Umbilical cord (tissue), 2 donors: ENCODE measurements around the gene PNPLA5. TPM values are rescaled to one million over a fixed set of nuclear protein-coding genes. Genes with fewer than 3 reads are reported as not detected.

Source experiments
- DNase-seq: peaks from one replicate; pipeline ENCODE4 v3.0.0-alpha.2; 2015; ENCODE audit warnings: low spot score
- total RNA-seq: library from RNA; depleted of rRNA; stranded (reverse); fragments of >200 nt; gene quantifications from one replicate; pipeline ENCODE4 v1.2.3, GENCODE V29; 2014; ENCODE audit warnings: low replicate concordance; ENCODE audit not compliant: insufficient read depth

PNPLA5 gene
- total RNA-seq, 1 donor from 2014 or later, result not detected

DNA sequence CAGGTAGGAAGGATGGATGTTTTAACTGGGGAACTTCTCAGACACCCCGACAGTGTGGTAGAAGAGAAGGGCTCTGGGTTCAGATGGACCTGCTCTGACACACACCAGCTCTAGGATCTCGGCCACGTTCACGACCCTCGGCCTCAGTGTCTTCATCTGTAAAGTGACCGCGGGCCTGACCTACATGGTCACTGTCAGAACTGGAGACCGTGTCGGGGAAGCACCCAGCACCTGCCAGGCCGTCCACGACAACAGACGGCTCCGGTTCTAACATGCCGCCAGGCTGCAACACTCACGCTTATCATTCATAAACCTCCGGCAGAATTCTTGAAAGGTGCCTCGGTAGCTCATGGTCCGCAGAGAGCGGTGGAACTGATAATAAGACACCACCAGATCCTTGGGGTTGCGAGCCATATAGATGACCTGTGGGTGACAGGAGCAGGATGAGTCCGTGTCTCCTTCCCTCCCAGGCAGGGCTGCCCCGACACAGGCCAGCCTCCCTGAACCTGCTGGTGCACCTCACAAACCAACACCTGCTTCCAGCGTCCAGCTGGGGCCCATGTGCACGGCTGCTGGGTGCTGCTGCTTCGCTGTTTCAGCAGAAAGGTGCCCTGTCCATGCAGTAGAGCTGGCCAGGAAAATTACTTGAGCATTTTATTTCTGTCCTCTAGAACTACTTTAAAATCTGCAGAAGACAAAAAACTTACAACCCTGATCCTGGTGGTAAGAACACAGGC, 53.1 kb downstream of the PNPLA5 start:
- no peak for DNase-seq

DNA sequence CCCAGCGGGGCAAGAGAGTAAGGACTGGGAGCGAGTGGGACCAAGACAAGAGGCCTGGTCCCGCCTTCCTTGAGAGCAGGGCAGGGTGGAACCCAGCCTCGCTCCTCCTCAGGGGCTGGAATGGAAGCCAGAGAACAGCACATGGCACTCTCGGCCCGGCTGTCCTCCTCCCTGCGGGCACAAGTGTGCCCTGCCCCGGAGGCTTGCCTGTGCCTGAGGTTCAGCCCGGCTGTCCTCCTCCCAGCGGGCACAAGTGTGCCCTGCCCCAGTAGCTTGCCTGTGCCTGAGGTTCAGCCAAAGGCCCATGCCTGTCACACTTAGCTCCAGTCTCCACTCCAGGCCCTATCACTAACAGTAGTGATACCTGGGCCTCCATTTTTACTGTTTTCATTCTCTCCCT, 53.7 kb downstream of the PNPLA5 start:
- DNase-seq, result no peak

DNA sequence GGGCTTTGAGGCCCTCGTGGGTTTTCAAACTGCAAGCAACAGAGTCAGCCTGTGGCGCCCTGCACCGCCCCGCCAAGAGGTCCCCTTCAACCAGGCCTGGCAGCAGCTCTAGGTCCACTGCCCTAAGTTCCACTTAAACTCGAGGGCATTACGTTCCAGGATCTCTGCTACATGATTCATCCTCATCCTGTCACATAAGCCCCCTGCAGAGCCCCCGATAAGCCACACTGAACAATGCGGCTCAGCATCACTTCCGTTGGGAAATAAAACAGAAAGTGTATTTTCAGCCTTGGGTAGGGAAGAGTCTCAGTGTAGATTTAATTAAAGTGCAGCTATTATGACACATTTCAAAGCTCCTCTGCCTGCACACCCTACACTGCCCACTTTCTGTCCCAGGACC, 54.1 kb downstream of the PNPLA5 start:
- DNase-seq, result no peak

DNA sequence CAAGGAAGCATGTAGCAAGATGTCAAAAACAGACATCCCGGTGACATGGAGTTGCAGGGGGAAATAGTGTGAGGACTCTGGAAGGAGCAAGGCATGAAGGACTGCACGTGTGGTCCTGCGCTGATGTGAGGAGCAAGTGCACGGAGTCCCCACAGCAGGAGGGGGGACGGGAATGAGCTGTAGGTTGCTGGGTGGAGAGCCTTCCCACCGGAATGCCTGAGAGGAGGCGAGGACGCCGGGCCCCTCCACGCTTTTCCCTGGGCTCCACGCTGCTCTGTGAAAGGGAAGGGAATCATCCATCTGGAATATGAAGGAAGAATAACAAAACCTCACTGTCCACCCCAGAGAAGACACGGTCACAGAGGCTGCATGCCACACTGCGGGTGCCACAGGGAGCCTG, 56.1 kb downstream of the PNPLA5 start:
- DNase-seq, result no peak

DNA sequence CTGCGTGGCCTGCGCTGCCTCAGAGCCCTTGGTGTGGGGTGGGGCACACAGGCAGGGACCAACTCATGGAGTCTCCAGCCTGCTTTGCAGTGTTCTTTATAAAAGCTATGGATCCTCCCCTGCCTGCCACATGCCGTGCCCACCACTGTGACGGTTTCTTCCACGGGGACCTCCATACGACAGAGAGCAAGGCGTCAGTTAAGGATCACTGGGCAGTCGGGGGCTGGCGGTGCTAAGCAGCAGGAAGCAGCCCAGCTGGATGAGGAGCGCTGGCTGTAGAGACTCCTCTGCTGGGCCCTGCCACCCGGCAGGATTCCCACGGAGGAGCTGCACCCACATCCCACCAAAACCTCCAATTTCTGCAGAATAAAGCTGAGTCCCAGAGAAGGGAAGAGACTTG, 56.6 kb downstream of the PNPLA5 start:
- DNase-seq, result no peak

DNA sequence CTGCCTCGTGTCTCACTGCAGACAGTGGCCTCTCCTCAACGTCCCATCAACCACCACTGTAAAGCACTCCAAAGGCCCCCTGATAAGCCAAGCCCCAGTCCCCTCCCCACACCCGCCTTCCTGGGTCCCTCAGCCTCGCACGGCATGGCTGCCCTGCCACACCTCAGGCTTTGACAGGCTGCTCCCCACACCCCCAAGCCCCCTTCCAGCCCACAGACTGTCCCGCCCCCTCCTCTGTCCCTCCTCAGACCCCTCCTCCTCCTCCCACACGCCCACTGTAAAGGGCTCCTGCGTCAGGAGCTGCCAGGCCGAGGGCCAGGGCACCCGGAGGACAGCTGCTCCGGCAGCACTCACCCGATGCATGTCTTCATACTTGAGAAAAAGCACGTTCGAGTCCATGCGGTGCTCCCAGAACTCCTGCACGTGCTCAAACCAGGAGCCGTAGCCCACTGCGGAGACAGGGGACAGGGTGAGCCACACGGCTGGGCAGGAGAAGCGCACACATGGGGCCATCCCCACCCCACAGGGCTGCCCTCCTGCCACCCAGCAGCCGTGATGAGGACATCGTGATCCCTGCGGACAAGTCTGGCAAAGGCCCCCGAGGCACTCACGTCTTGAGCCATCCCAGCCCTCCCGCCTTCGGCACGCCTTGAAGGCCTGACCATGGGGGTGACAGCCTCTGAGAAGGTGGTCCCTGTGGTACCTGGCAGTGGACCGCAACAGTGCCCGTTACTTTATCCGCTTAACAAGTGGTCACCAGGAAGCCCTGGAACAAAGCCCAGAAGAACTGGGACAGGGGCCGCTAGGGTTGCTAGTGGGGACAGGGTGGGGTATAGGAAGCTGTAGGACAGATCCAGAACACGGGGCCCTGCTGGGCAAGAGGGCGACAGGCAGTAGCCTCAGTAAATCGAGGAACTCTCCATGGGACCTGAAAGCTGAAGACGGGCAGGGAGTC, 58.2 kb downstream of the PNPLA5 start:
- no peak for DNase-seq

DNA sequence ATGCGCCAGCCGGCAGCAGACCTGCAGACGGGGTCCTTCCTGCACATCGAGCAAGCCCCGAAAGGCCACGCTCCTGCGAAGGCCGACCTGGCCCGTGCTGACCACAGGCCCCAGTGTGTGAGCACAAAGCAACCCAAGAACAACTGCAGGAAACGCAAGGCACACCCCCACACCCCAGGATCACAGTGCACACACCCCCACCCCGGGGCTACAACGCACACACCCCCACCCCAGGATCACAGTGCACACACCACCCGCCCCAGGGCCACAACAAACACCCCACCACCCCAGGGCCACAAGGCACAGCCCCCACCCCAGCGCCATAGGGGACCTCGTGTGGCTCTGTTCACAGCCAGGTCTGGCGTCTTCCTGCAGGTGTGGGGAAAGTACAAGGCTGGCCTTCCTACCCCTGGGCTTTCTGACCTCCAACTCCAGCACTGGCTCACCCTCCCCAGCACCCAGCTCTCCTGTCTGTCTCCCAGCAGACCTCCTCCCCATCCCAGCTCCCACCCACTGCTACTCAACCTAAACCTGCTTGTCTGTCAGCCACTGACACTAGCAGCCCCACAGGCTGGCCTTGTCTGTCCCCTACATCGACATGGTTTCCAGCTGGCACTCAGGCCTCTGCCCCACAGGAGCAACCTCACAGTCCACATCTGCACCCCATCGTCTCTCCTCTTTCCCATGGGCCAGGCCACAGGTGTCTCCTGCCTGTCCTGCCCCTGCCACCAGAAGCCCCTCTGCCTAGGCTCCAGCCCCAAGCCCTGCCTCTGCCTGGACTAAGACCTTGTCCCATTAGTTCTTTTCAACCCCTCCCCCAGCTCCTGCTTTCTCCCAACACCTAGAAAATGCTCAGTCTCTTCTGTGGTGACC, 59.2 kb downstream of the PNPLA5 start:
- no peak for DNase-seq

DNA sequence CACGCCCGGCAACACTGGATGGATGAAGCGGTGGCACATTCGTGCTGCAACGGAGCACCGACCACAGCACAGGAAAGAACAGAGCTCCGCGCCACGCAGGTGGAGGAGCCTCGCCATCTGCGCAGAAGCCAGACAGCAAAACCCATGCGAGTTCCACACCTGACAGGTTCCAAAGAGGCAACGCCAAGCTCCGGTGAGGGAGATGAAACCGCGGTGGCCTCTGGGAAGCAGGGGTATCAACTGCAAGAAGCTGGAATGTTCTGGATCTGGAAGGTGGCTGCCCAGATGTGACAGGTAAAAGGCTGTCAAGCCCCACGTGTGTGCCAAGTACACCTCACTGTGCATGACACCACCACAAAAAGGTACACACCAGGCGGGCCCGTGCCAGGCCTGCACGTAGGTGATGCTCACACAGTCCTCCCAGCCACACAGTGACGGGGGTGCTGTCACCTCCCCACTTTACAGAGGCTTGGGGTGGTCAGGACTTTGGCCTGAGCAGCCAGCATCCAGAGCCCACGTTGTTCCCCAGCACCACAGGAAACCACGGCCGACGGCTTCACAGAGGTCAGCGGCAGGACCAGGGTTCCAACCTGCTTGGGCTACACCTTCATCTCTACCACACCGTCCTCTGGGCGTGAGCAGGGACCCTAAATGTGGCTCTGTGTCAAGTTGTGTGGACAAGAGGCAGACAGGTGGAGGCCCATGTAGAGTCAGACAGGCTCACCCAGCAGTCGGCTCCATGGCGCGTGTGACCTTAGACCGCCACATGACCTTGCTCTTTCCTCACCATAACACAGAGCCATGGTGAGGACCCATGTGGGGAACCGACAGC, 60.0 kb downstream of the PNPLA5 start:
- DNase-seq, result no peak

DNA sequence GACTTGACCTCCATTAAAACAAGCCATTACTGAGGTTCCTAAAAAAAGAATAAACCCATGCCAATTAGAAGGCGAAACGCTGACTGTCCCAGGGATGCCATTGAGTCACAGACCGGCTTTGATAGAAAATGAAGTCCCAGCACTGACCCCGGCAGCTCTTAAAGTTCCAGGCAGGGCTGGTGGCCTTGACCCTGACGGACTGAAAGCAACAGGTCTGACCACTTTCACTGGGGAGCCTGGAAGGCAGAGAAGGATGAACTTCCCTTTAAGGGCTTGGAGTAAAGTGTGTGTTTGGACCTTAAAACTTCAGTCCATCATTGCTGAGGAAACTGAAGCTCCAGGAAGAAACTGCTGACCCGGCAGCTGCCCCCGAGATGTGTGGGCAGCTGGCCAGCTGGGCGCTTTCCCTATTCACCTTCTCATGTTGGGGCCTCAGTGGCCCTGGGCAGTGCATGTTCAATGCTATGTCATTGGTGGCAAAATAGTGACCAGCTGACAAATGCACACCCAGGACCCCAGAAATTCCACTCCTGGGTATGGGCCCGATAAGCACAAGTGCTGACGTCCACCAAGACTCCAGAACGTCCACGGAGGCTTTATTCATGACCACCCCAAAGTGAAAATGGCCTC, 60.8 kb downstream of the PNPLA5 start:
- no peak for DNase-seq

DNA sequence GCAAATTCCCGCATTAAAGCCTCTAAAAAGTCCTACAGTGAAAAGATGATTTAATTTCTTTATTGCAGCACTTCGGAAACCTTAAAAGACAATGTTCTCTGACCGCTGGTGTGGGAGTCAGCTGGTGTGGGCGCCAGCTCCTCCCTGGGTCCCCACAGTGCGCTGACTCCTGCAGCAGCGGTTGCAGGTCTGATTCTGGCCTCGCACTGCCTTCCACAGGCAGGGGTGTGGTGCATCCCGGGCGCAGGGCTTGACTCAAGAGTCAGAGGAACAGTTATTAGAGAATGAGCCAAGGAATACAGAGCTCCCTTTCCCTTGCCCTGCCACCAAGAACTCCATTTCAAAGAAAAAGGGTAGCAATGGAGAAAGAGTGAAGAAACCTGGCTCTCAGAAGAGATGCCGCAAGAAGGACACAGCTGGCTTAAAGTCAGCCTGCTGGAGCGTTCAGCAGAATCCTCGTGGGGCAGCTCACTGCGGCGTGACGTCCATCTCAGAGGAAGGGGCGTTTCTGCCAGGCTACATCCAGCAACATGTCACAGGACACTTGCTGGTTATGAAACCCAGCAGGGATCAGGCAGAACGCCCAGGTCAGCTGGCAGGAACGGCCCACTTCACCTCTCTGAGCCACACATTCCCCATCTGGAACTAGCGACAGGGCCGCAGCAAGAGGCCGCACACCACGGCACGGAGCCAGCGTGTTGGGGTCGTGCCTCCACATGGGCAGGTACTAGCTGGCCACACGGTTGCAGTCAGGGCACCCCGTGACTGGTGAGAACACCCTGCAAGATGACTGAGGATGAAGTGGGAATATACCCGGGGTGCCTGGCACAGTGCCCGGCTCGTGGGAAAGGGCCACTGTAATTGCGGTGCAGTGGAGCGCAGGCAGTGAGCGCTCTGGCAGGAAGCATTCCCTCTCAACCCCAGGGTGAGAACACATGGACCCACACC, 61.6 kb downstream of the PNPLA5 start:
- DNase-seq, result peak; percentile 84

Other genes starting within 250 kb of the PNPLA5 start
- gene EFCAB6, start 79.7 kb downstream of the PNPLA5 start, total RNA-seq, result 7.0 TPM
- 3.4 TPM for gene SULT4A1, start 29.5 kb downstream of the PNPLA5 start, total RNA-seq
- gene PNPLA3, start 31.8 kb upstream of the PNPLA5 start, total RNA-seq, result 0.48 TPM
- 18.8 TPM for gene SAMM50, start 63.4 kb upstream of the PNPLA5 start, total RNA-seq
- 11.8 TPM for gene PARVB, start 132.3 kb upstream of the PNPLA5 start, total RNA-seq